ENCODE measurements around the gene UPK3BL2.
A peak's percentile ranks its signal among the peaks of the same experiment; 100 is the strongest.
"Not testable (repeated sequence)": the region's sequence is repeated elsewhere in the genome, so short reads cannot be mapped to it uniquely, and the experiment has no call there.

The UPK3BL2 gene

DNA sequence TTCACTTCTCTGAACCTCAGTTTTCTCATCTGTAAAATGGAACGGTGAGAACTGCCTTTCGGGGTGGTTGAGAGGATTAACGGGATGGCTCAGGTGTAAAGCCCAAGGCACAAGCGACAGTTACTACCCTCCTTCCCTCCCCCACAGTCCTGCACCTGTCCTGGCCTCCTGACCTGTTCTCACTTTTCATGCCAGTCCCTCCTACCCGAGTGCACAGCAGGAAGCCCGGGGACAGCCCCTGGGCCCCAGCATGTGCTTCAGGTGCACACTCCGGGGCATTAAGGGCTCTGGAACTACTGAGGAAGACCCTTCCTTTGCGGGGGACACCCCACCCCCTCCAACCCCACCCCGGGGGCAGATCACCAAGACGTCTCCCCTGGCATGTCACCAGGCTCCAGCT lies 26.5 kb downstream of the UPK3BL2 start:
- H3K4me1 ChIP-seq; H3K9me3 ChIP-seq; H3K27me3 ChIP-seq; H3K27ac ChIP-seq; DNase-seq; intact Hi-C loops (cut with DNase I; ENCODE audit: low total_unique reads); H3K4me3 ChIP-seq; H3K36me3 ChIP-seq: not testable (repeated sequence)

DNA sequence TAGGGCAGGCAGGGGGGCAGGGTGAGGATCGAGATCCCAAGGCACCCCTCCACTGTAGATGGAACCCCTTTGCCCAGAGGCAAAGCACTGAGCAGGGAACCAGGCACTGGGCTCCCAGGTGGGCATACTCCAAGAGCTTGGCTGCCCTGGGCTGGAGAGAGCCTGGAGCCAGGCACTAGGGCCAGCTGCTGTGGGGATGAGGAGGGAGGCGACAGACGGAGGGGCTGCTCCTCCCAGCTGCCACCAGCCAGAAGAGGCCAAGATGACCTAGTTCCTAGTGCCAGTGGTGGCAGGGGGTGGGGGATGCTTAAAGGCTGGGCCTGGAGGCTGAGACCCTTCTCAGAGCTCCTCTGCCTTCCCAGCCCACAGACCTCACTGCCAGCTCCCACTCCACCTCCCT lies 27.6 kb downstream of the UPK3BL2 start:
- H3K36me3 ChIP-seq; H3K9me3 ChIP-seq; intact Hi-C loops (cut with DNase I; ENCODE audit: low total_unique reads); DNase-seq; H3K27me3 ChIP-seq; H3K4me3 ChIP-seq; H3K4me1 ChIP-seq; H3K27ac ChIP-seq: not testable (repeated sequence)

DNA sequence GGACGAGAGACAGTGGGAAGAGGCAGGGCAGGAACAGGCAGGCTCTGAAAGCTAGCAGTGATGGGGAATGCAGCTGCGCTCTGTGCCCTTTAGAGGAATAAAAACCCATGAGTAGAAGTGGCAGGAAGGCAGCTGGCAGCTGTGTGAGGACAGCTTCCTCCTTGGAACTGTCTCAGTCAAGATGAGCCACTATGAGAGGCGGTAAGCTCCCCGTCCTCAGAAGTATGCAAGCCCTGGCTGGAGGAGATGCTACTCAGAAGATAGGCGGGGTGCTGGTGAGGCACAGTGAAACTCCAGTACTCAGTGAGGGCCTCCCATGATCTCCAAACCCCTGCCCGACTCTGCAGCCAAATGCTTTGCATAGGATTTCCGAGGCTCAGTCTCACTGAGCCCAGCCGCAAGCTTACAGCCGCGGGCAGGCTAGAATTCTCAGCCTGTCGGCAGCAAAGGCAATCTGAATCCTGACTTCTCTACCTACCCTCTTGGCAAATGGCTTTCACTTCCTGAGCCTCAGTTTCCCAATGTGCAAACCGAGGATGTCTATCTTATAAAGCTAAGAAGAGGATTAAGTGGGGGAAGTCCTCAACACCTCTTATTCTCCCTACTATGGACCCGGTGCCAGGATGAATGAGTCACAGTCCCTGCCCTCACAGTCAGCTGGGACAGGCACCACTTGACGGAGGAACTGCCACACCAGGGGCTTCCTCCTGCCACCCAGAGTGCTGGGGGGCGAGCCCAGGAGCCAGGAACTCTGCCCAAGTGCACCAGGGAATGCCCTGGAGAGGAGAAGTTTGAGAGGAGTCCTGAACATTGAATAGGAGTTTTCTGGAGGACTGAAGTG lies 28.4 kb downstream of the UPK3BL2 start:
- H3K27ac ChIP-seq; DNase-seq; H3K27me3 ChIP-seq; H3K4me3 ChIP-seq; H3K4me1 ChIP-seq; intact Hi-C loops (cut with DNase I; ENCODE audit: low total_unique reads); H3K36me3 ChIP-seq; H3K9me3 ChIP-seq: not testable (repeated sequence)

DNA sequence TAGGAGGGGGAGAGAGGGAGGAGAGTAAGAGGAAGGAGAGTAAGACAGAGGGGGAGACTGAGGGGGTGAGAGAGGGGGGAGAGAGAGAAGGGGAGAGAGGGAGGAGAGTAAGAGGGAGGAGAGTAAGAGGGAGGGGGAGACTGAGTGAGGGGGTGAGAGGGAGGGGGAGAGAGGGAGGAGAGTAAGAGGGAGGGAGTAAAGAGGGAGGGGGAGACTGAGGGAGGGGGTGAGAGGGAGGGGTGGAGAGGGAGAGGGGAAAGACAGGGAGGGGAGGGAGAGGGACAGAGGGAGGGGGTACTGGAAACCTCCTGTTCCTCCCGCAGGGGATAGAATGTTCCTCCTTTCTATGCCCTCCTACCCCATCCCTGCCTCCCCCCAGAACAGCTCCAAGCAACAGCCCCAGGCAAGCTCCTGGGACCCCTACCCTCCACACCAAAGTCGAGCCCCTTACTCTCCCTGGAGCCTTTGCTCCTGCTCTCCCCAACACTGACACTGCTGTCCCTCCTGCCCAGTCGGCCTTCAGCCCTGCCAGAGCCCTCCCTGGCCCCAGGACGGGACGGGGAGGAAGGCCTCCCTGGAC lies 30.8 kb downstream of the UPK3BL2 start:
- H3K36me3 ChIP-seq; H3K4me1 ChIP-seq; intact Hi-C loops (cut with DNase I; ENCODE audit: low total_unique reads); H3K27me3 ChIP-seq; H3K9me3 ChIP-seq: not testable (repeated sequence)
- Histone ChIP-seq H3K4me3 (peak overlapping the region; percentile 15 to 22), H3K27ac (peak overlapping the region; percentile 69 to 77)
- DNase-seq = peak; percentile 24 to 61

DNA sequence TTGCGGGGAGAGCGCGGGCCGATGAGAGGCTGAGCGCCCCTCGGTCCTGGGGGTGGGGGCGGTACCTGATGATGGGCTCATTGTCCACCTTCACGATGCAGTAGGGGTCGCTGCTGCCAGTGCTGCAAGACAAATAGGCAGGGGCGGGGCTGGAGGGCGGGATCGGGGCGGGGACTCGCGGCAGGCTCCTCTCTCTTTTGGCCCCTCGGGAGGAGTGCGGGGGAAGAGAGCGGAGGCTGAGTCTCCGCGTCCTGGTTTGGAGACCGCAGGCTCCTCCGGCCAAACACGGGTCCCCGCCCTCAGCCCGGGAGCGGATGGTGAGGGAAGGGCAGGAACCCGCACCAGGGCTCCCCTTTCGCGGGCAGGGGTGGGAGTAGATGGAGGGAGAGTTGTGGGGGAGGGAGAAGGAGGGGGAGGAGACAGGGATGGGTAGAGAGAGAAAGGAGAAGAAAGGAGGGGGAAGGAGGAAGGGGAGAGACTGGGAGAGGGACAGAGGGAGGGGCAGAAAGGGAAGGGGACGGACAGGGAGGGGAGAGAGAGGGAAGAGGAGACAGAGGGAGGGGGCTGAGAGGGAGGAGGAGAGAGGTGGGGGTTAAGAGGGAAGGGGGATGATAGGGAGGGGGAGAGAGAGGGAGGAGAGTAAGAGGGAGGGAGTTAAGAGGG lies 31.5 kb downstream of the UPK3BL2 start:
- H3K4me3 ChIP-seq; intact Hi-C loops (cut with DNase I; ENCODE audit: low total_unique reads); DNase-seq; H3K9me3 ChIP-seq; H3K27ac ChIP-seq; H3K36me3 ChIP-seq; H3K27me3 ChIP-seq; H3K4me1 ChIP-seq: not testable (repeated sequence)

DNA sequence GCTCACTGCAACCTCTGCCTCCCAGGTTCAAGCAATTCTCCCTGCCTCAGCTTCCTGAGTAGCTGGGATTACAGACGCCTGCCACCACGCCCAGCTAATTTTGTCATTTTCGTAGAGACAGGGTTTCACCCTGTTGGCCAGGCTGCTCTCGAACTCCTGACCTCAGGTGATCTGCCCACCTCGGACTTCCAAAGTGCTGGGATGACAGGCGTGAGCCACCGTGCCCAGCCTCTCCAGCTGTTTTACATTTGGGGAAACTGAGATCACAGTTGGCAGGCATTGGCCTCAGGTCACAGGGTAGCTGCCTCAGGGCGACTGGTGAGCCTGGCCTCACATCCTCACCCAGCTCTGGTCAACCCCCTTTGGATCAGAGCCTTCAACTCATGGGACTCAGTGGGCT lies 32.9 kb downstream of the UPK3BL2 start:
- DNase-seq = peak in 1 of 2 donors; percentile 48

DNA sequence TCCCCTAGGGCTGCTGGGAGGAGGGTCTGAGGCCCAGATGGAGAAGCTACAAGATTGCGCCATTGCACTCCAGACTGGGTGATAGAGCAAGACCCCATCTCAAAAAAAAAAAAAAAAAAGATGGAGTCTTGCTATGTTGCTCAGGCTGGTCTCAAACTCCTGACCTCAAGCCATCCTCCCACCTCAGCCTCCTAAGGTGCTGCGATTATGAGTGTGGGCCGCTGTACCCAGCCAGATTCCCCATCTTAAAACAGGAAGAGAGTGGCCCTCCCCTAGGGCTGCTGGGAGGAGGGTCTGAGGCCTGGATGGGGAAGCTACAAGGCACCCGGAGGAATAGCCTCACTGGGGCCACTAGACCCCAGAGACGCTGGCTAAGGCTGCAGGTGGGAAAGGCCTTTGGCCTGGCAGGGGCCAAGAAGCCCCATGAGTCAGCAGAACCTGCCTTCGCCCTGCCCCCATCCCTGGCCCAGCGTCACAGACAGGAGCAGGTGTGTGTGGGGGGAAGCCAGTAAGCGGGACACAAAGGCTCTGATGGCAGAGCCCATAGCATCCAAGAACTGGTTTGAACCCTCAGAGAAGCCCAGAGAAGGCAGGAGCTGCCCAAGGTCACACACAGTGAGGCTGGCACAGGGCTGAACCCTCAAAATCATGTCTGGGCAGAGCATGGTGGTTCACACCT lies 35.9 kb downstream of the UPK3BL2 start:
- H3K4me1 ChIP-seq; intact Hi-C loops (cut with DNase I; ENCODE audit: low total_unique reads); H3K9me3 ChIP-seq; H3K36me3 ChIP-seq; H3K27ac ChIP-seq; H3K27me3 ChIP-seq; H3K4me3 ChIP-seq: not testable (repeated sequence)
- peak; percentile 16 to 34 for DNase-seq

More for the DNA sequence above, 32.9 kb downstream of the UPK3BL2 start:
- H3K27ac ChIP-seq; H3K4me1 ChIP-seq; intact Hi-C loops (cut with DNase I; ENCODE audit: low total_unique reads); H3K36me3 ChIP-seq; H3K4me3 ChIP-seq; H3K9me3 ChIP-seq; H3K27me3 ChIP-seq: not testable (repeated sequence)

DNA sequence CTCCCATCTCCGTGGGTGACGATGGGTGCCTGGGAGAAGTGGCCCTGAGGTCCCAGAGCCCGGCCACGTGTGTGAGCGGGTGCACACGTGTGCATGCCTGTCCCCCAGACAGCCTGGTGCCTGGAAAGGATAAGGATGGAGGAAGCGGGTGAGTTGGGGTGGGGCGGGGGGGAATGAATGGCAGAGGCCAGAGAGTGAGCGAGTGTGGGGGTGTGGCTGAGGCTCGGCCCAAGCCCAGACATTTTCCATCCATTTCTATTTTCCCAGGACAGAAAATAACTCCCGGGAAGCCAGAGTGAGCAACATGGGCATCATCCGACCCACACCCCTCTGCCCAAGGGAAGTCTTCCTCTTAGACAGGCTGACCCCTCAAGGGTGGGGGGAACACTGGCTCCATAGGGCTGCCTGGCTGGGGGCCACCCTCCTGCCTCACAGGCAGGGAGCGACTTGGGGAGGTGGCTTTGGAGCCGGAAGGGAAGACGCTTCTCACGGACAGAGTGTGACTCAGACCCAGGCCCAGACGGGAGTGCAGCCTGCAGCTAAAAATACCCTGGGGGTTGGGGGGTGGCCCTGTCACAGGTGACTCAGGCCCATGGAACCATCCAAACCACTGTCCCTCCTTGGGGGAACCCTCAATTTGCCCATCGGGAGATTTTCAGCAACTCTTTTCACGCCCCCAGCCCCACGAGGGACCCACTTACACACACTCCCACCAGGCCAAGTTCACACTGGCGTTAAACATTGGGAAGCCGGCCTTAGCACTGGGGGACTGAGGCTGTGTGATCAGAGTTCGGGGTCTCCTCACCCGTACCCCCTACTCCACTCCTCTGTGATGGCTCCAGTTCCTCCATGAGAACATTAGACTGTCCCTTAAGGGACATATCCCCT lies 38.0 kb downstream of the UPK3BL2 start:
- H3K36me3 ChIP-seq; H3K4me3 ChIP-seq; H3K9me3 ChIP-seq; H3K27me3 ChIP-seq; H3K4me1 ChIP-seq; intact Hi-C loops (cut with DNase I; ENCODE audit: low total_unique reads): not testable (repeated sequence)
- peak in 1 of 2 donors; percentile 51 for DNase-seq
- peak overlapping the region; percentile 42 to 58 for H3K27ac ChIP-seq

DNA sequence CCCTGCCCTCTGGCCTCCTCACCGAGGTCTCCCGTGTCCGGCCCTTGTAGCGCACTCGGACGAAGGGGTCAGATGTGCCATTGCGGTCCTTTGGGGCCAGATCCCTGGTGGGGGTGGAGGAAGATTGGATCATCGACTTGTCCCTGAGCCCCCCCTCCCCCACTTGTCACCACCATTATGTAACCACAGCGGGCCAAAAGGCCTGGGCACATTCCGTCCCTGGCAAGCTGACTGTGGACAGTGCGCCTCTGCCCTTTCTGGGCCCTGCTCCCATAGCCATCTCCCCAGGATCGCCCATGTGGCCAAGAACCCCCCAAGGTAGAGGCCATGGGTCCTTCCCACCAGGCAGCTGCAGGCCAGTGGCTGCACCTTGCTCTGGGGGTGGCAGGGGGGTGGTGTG lies 40.4 kb downstream of the UPK3BL2 start:
- H3K27ac ChIP-seq; H3K36me3 ChIP-seq; H3K9me3 ChIP-seq; H3K27me3 ChIP-seq; intact Hi-C loops (cut with DNase I; ENCODE audit: low total_unique reads); H3K4me3 ChIP-seq; DNase-seq; H3K4me1 ChIP-seq: not testable (repeated sequence)

DNA sequence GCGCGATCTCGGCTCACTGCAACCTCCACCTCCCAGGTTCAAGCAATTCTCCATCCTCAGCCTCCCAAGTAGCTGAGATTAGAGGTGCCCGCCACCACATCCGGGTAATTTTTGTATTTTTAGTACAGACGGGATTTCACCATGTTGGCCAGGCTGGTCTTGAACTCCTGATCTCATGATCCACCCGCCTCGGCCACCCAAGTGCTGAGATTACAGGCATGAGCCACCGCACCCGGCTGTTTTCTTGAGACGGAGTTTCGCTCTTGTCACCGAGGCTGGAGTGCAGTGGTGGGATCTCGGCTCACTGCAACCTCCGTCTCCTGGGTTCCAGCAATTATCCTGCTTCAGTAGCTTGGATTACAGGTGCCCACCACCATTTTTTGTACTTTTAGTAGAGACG lies 45.2 kb downstream of the UPK3BL2 start:
- H3K27me3 ChIP-seq; H3K4me1 ChIP-seq; H3K36me3 ChIP-seq; H3K27ac ChIP-seq; H3K4me3 ChIP-seq; intact Hi-C loops (cut with DNase I; ENCODE audit: low total_unique reads); H3K9me3 ChIP-seq: not testable (repeated sequence)
- DNase-seq = peak in 1 of 2 donors; percentile 22

DNA sequence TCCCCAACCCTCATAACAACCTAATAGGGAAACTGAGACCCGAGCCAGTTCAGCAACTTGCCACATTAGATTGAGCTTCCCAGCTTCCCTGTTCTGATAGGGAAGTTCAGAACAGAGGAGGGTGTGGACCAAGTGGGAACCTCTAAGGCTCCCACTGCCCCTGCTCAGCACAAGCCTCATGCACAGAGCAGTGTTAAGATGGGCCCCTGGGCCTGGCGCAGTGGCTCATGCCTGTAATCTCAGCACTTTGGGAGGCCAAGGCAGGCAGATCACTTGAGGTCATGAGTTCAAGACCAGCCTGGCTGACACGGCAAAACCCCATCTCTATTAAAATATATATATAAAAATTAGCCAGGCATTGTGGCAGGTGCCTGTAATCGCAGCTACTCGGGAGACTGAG lies 46.2 kb downstream of the UPK3BL2 start:
- H3K4me3 ChIP-seq; intact Hi-C loops (cut with DNase I; ENCODE audit: low total_unique reads); H3K36me3 ChIP-seq; H3K27me3 ChIP-seq; H3K9me3 ChIP-seq; H3K27ac ChIP-seq; H3K4me1 ChIP-seq: not testable (repeated sequence)
- peak; percentile 23 to 42 for DNase-seq

DNA sequence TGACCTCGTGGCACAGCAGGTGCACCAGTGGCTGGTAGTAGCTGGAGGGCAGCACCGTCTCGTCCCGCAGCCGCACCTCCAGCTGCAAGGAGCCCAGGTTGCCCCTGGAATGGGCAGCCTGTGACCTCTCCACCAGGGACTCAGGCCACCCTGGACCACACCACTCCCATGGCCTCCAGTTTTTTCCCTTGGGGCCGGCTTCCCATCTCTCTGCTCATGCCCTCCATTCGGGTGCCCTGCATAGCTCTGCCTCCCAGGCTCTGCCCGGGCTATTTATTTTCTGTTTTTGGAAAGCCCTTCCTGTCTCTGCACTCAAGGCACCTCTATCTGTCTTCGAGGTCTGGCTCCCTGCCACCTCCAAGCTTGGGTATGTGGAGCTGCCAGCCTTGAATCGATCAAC lies 46.6 kb downstream of the UPK3BL2 start:
- H3K36me3 ChIP-seq; H3K27ac ChIP-seq; H3K9me3 ChIP-seq; H3K4me3 ChIP-seq; DNase-seq; H3K27me3 ChIP-seq; H3K4me1 ChIP-seq; intact Hi-C loops (cut with DNase I; ENCODE audit: low total_unique reads): not testable (repeated sequence)

DNA sequence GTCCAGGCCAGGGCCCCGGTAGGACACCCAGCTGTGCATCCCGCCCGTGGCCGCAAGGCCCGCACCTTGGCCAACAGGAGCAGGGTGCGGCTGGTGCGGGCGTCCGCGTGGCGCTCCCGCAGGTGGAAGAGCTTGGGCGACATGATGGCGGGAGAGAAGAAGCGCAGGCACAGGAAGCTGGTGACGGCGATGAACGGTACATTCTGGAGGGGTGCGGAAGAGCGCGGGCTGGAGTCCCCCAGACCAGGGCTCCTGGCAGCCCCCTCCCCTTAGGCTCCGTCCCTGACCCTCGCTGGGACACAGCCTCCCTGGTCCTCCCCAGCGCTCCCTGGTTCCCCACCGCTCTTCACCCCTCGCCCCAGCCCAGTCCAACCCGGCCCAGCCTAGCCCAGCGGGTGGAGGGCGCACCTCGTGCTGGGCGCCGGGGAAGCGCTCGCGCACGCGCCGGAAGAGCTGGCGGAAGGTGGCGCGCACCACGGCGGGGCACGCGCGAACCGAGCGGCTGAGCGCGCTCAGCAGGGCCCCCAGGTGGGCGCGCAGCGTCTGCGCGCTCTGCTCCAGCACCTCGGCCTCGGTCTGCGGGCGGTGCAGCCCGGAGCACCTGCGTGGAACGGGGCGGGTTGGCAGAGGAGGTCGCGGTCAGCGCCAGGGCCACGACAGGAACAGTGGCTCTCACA lies 48.9 kb downstream of the UPK3BL2 start:
- H3K4me3 ChIP-seq; DNase-seq; H3K9me3 ChIP-seq; H3K4me1 ChIP-seq; intact Hi-C loops (cut with DNase I; ENCODE audit: low total_unique reads); H3K36me3 ChIP-seq; H3K27me3 ChIP-seq; H3K27ac ChIP-seq: not testable (repeated sequence)
